NCI-H1048 (cell line): Measurements from ENCODE around the gene SF3B4.
"Not testable (repeated sequence)": the region's sequence is repeated elsewhere in the genome, so short reads cannot be mapped to it uniquely, and the experiment has no call there.

Experiments used
- DNase-seq: peaks from one replicate; lab custom pipeline; 2025; lab: John Stamatoyannopoulos, UW

SF3B4 gene

DNA sequence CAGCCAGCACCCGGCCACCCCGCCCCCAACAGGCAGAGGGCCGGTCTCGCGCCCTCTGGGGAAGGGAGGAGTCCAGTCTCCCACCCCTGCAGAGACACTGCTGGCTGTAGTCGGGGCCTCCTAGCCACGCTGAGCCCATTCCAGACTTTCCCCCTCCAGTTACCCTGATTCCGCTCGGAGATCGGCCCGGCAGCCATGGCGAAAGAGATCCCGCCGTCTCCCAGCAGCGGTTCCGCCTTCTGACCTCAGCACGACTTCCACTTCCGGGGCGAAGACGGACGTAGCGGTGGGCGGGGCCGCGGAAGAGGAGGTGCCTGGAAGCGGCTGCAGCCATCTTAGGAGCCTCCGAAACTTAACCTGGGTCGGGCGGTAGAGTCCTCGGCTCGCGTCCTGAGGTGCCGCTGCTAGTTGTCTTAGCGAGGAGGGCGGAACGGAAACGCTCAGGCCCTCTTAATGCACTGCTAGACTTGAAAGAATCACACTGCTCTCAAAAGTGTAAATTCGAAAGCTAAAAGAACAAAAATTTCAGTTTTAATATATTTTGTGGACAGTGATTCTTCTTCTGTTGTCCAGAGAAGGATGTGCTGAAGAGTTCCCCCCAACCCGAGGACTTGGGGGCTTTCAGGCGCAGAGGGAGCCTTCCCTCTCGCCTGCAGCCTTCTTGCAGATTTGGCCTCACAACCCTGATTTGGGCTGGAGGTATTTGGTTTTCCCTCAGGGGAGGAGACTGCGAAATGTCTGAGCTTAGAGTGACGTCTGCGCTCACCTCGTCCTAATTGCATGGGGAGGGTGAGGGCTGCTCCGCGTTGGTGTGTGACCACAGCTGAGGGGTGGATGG lies at the start of gene SF3B4:
SF3B4 (minus strand) TSS at position 241 of the 838 bp plus-strand sequence; CDS start at position 197, 44 bp downstream.
- peak; percentile 96 for DNase-seq

GRCh38 chr1:149977345-149977744 lies 49.7 kb upstream of the SF3B4 start:
- no peak for DNase-seq

DNA sequence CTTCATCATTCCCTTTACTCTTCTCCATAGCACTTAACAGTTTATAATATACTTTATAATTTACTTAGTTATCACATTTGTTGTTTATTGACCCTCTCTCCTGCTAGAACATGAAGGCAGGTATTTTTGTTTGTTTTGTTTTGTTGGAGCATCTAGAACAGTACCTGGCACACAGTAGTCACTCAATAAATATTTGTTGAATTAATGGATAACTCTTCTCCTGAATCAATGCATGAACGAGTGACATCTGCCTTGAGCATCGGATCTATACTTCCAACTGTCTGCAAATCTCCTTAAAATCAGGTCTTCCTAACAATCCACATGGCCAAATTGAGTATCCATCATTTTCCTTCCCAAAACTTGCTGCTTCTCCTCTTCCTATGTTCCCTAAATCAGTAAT lies 44.9 kb upstream of the SF3B4 start:
- DNase-seq, result no peak

DNA sequence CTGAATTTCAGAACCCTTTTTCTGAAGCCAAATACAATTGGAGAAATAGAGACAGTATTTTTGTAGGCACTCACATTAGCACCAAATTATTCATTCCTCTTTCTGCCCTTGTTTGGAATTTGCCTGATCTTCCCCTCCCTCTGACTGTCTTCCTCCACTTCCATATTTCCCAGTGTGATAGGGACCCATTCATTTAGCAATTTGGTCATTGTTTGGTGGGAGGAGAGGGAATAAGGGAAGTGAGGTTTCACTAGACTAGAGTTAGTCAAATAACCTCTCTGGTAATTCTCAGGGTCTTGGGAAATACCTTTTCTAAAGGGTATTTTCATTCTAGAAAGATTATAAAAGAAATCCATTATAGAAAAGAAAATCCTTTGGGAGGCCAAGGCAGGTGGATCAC lies 40.0 kb upstream of the SF3B4 start:
- no peak for DNase-seq

GRCh38 chr1:149967041-149967440 lies 39.4 kb upstream of the SF3B4 start:
- no peak for DNase-seq

- DNase-seq, result no peak
Observed at GRCh38 chr1:149966405-149966804, 38.8 kb upstream of the SF3B4 start.

- DNase-seq, result no peak
Observed at GRCh38 chr1:149965440-149965839, 37.8 kb upstream of the SF3B4 start.

DNA sequence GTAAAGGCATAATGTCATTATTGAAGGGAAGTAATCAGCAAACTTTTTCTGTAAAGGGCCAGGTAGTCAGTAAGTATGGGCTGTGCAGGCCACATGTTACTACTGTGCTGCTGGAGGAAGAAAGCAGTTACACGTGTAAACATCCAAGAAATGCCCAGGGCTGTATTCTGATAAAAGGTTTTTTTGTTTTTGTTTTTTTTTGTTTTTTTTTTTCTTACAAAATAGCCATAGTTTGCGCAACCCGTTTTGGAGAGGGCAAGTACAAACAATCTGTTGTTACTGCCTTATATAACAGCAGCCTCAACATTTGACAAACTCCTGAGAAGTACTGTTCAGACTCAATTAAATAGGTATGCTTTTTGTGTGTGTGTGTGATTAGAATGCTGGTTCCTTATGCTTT lies 35.8 kb upstream of the SF3B4 start:
- DNase-seq, result no peak

GRCh38 chr1:149962736-149963135 lies 35.1 kb upstream of the SF3B4 start:
- no peak for DNase-seq

- DNase-seq, result peak; percentile 58
Observed at GRCh38 chr1:149962039-149962647, 34.5 kb upstream of the SF3B4 start.

- not testable (repeated sequence) for DNase-seq
Observed at GRCh38 chr1:149957548-149957947, 29.9 kb upstream of the SF3B4 start.

DNA sequence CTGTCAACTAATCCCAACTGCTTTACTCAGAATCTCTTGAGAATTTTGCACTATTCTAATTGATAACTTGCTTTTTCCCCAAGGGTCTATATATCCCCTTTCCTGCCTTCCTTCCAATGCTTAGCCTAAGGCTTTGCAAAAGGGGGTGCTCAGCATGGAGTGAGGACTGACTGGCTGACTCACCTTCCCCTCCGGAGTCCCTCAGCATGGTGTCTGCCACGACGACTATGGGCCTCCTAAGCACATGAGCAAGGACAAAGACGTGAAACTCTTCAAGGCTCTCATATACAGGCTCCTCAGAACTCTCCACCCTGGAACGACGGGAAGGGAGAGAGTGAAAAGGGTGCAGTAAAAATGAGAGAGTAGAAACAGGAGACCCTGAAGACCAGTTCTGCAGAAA lies 22.3 kb upstream of the SF3B4 start:
- DNase-seq, result no peak

- DNase-seq, result no peak
Observed at GRCh38 chr1:149945206-149945605, 17.6 kb upstream of the SF3B4 start.

- no peak for DNase-seq
Observed at GRCh38 chr1:149942885-149943284, 15.3 kb upstream of the SF3B4 start.

DNA sequence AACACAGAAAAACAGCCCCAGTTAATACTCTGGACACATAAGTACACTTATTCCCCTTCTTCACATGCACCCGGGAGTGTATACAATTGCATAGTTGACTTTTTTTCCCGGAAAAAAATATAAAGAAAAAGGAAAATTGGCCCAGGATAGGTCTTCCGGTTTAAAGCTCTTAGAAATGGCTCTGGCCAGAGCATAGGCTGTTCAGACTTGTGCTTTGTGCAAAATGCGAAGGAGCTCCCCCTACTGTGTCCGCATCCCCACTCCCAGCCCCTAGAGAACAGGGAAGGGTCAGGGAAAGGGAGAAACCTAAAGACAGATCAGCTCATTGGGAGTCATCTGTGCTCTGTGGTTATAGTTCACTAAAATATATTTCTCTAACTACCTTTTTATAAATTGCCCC lies 14.6 kb upstream of the SF3B4 start:
- DNase-seq, result no peak

GRCh38 chr1:149940427-149940826 lies 12.8 kb upstream of the SF3B4 start:
- DNase-seq, result no peak

DNA sequence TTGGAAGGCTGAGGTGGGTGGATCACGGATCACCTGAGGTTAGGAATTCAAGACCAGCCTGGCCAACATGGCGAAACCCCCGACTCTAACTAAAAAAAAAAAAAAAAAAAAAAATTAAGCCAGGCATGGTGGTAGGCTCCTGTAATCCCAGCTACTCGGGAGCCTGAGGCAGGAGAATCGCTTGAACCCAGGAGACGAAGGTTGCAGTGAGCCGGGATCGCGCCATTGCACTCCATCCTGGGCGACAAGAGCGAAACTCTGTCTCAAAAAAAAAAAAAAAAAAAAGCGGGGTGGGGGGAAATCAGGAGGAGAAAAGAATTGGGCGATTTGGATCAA lies 11.0 kb upstream of the SF3B4 start:
- not testable (repeated sequence) for DNase-seq

DNA sequence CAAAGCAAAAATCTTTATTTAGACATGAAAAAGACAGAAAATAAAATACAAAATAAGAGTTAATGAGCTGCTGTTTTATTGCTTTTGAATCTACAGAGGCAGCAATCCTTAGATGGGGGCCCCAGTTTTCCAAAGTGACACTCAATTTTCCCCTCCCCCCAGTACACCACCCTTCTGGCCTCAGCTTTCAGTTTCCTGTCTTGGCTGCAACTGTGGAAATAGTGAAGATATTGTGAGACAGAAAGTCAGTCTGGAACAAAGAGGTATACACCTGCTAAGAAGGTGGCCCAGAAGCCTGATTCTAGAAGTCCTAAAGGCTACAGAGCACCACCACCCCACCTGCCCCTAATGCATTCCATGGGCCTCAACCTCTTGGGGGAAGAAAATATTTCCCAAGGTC lies 10.2 kb upstream of the SF3B4 start:
- no peak for DNase-seq

- no peak for DNase-seq
Observed at GRCh38 chr1:149936992-149937705, 9.5 kb upstream of the SF3B4 start.

GRCh38 chr1:149936170-149936991 lies 8.8 kb upstream of the SF3B4 start, which contains the start of gene MTMR11:
Gene MTMR11, minus strand, starts transcription at chr1:149936879. Its CDS starts 232 bp downstream, at chr1:149936647.
- no peak for DNase-seq

DNA sequence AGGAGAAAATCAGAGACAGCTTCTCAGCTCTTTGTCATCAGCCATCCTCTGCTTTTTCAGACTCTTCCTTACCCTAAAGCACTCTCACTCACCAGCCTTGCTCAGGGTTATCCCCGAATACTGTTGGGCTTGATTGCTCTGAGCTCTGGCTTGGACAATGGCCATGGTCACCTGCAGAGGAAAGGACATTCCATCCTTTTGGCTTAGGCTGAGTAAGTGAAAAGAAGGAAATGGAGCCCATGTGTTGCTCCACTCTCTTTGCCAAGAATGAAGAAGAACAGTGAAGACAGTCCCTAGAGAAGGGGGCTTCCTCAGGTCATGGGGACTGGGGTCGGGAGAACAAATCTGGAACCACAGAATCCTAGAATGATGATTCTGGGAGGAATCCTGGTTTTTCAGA lies 6.8 kb upstream of the SF3B4 start:
- DNase-seq, result no peak

DNA sequence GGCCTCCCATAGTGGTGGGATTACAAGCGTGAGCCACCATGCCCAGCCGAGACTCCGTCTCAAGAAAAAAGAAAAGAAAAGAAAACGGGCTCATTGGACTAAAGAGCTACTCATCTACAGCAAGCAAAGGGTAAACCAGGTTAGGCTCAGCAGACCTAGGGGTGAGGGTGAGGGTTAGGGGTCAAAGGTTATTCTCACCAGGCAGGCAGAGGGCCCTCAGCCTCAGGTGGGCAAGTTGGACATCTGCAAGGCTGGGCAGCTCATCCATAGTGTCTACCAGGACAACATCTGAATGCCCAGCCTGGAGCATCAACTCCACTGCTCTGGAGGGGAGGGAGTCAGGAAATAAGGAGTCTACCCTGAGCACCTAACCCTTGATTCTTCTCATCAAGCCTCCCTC lies 5.6 kb upstream of the SF3B4 start:
- DNase-seq, result no peak
